Suppressor macrophage treated with lipopolysaccharide for 1 hour (primary cell): Measurements from ENCODE around the gene ZNF581.

ENCODE experiments used
- DNase-seq, 3 donors: peaks; one replicate each; pipeline ENCODE4 v3.0.0-alpha.2; 2020 to 2022

The ZNF581 gene

GRCh38 chr19:55635334-55635717, 8.1 kb upstream of the ZNF581 start:
- peak in 1 of 3 donors; percentile 14 for DNase-seq

- peak in 1 of 3 donors; percentile 16 for DNase-seq
Measured at GRCh38 chr19:55635856-55636440, 7.5 kb upstream of the ZNF581 start.

GRCh38 chr19:55636723-55637122, 6.7 kb upstream of the ZNF581 start:
- DNase-seq = no peak

- no peak for DNase-seq
Measured at GRCh38 chr19:55637534-55637933, 5.9 kb upstream of the ZNF581 start.

GRCh38 chr19:55638864-55639359, 4.5 kb upstream of the ZNF581 start:
- DNase-seq = peak; percentile 65 to 71 (median 68)

- peak; percentile 56 to 78 (median 70) for DNase-seq
Measured at GRCh38 chr19:55640043-55640576, 3.3 kb upstream of the ZNF581 start.

GRCh38 chr19:55640577-55641425, 2.6 kb upstream of the ZNF581 start, which contains the start of gene ZNF580:
ZNF580 (plus strand) TSS chr19:55641002; CDS start chr19:55642509, 1,507 bp downstream.
- DNase-seq = peak; percentile 56 to 86 (median 66)

GRCh38 chr19:55641426-55642152, 1.9 kb upstream of the ZNF581 start:
- peak in 1 of 3 donors; percentile 26 for DNase-seq

GRCh38 chr19:55642153-55643002, 1.1 kb upstream of the ZNF581 start:
- peak in 1 of 3 donors; percentile 19 for DNase-seq

- DNase-seq = no peak
Measured at GRCh38 chr19:55643887-55644176, 383 bp downstream of the ZNF581 start.

- no peak for DNase-seq
Measured at GRCh38 chr19:55644191-55644833, 863 bp downstream of the ZNF581 start.

GRCh38 chr19:55644842-55645511, 1.5 kb downstream of the ZNF581 start:
- DNase-seq = peak in 1 of 3 donors; percentile 16

GRCh38 chr19:55645512-55645881, 2.0 kb downstream of the ZNF581 start:
- DNase-seq = no peak

GRCh38 chr19:55646889-55647731, 3.7 kb downstream of the ZNF581 start:
- no peak for DNase-seq

- DNase-seq = peak; percentile 58 to 80 (median 61)
Measured at GRCh38 chr19:55647732-55648584, 4.5 kb downstream of the ZNF581 start, which contains the start of gene CCDC106. CCDC106 (plus strand) TSS chr19:55648212; CDS start chr19:55649047, 835 bp downstream.

GRCh38 chr19:55648585-55649267, 5.3 kb downstream of the ZNF581 start:
- peak; percentile 25 to 36 (median 35) for DNase-seq

- no peak for DNase-seq
Measured at GRCh38 chr19:55649268-55650125, 6.0 kb downstream of the ZNF581 start.
